Astrocyte (in vitro differentiated cells and primary cell): ENCODE results near the gene C17orf50. TPM values are rescaled to one million over a fixed set of nuclear protein-coding genes. Genes with fewer than 3 reads are reported as not detected.

ENCODE experiments used
- DNase-seq: peaks from one replicate; pipeline ENCODE4 v3.0.0-alpha.2; 2010; ENCODE audit warnings: low read depth
- FAIRE-seq: peaks from 2 replicates; lab custom pipeline; 2011; peaks lifted over from hg19 to GRCh38; lab: Jason Lieb, UNC
- H2AFZ ChIP-seq: 2 replicates; pipeline ENCODE4 v1.6.0; 2012; ENCODE audit warnings: low read depth, low read length, inconsistent platforms
- H3K27ac ChIP-seq: 2 replicates; pipeline ENCODE4 v1.5.1; 2011; ENCODE audit warnings: low read depth, low read length, inconsistent platforms
- H3K27me3 ChIP-seq: 2 replicates; pipeline ENCODE4 v1.6.0; 2011; ENCODE audit warnings: low read length, inconsistent platforms; ENCODE audit not compliant: insufficient read depth
- H3K36me3 ChIP-seq: 2 replicates; pipeline ENCODE4 v1.5.1; 2011; ENCODE audit warnings: low read length, inconsistent platforms; ENCODE audit not compliant: insufficient read depth
- H3K4me1 ChIP-seq: 2 replicates; pipeline ENCODE4 v1.5.1; 2011; ENCODE audit warnings: low read length, inconsistent platforms; ENCODE audit not compliant: insufficient read depth
- H3K4me2 ChIP-seq: 2 replicates; pipeline ENCODE4 v1.6.0; 2012; ENCODE audit warnings: low read length, inconsistent platforms
- H3K4me3 ChIP-seq: 2 replicates; pipeline ENCODE4 v1.5.1; 2011; ENCODE audit warnings: low read depth, mild to moderate bottlenecking, low read length, inconsistent platforms; ENCODE audit not compliant: insufficient read depth
- H3K79me2 ChIP-seq: 2 replicates; pipeline ENCODE4 v1.6.0; 2012; ENCODE audit warnings: mild to moderate bottlenecking, low read length, inconsistent platforms; ENCODE audit not compliant: insufficient read depth
- H3K9ac ChIP-seq: 2 replicates; pipeline ENCODE4 v1.6.0; 2012; ENCODE audit warnings: mild to moderate bottlenecking, low read length, inconsistent platforms
- H3K9me3 ChIP-seq: 2 replicates; pipeline ENCODE4 v1.5.1; 2012; ENCODE audit warnings: low read depth, mild to moderate bottlenecking, low read length, inconsistent platforms; ENCODE audit not compliant: insufficient read depth
- H4K20me1 ChIP-seq: 2 replicates; pipeline ENCODE4 v1.6.0; 2012; ENCODE audit warnings: low read length, inconsistent platforms; ENCODE audit not compliant: insufficient read depth
- H3K27ac Mint-ChIP-seq: one replicate; pipeline ENCODE4 v1.8.0; 2021; ENCODE audit warnings: mild to moderate bottlenecking, mixed read lengths; ENCODE audit not compliant: unreplicated experiment
- H3K27me3 Mint-ChIP-seq: one replicate; pipeline ENCODE4 v1.8.0; 2021; ENCODE audit warnings: low read depth, mixed read lengths; ENCODE audit not compliant: unreplicated experiment
- H3K36me3 Mint-ChIP-seq: one replicate; pipeline ENCODE4 v1.8.0; 2021; ENCODE audit warnings: low read depth, mixed read lengths; ENCODE audit not compliant: unreplicated experiment
- H3K4me1 Mint-ChIP-seq: one replicate; pipeline ENCODE4 v1.8.0; 2021; ENCODE audit warnings: low read depth, mixed read lengths; ENCODE audit not compliant: unreplicated experiment
- H3K4me3 Mint-ChIP-seq: one replicate; pipeline ENCODE4 v1.8.0; 2021; ENCODE audit warnings: mild to moderate bottlenecking, moderate library complexity, mixed read lengths; ENCODE audit not compliant: unreplicated experiment
- H3K9me3 Mint-ChIP-seq: one replicate; pipeline ENCODE4 v1.8.0; 2021; ENCODE audit warnings: mild to moderate bottlenecking, mixed read lengths; ENCODE audit not compliant: unreplicated experiment
- CTCF ChIP-seq: IDR thresholded peaks from 2 replicates; pipeline ENCODE4 v1.5.1; 2011; ENCODE audit warnings: low read depth, mild to moderate bottlenecking, inconsistent platforms, low read length, moderate library complexity; ENCODE audit not compliant: insufficient read depth
- EZH2 ChIP-seq: IDR thresholded peaks from 2 replicates; pipeline ENCODE4 v1.6.1; 2012; ENCODE audit warnings: mild to moderate bottlenecking, low read length, inconsistent platforms; ENCODE audit not compliant: insufficient read depth
- total RNA-seq: library from RNA; stranded (reverse); gene quantifications from 2 replicates; pipeline ENCODE4 v1.2.1, GENCODE V29; 2021

The C17orf50 gene
- total RNA-seq, 1 donor from 2014 or later: not detected

DNA sequence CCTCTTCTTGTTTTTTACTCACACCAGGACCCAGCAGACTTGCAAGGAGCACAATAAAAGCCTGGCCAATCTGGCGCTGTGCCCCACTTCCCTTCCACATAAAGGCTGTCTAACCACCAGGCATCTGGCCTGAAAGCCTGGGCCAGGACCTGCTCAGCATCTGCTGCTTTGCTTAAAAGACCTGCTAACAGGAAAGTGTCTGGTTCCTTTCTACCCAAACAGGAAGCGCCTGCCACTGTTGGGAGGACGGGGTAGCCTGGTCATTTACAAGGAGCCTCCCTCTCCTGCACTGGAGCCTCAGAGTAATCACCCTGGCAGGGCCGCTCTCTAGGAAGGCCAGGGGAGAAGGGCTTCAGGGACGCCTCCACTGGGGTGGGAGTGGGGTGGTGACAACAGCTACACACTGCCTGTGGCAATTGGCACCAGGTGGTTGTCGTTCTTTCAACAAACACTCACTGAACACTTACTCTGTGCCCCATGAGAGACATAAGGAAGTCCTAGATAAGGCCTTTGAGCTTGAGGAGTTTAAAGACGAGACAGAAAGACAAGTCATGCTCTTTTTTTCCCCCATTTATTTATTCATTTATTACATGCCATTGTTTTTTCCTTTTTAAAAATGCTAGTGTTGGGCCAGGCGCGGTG lies 41.0 kb downstream of the C17orf50 start:
- Histone ChIP-seq H3K4me3 (no peak overlapping the region), H3K9me3 (no peaks in the 10 kb centered on the region), H3K4me1 (peaks cover 7% of the 10 kb centered on the region), H3K4me2 (no peak overlapping the region), H4K20me1 (no peaks in the 10 kb centered on the region), H3K9ac (no peak overlapping the region), H3K79me2 (no peaks in the 10 kb centered on the region), H3K36me3 (no peaks in the 10 kb centered on the region), H3K27me3 (peaks cover 12% of the 10 kb centered on the region), H3K27ac (no peak overlapping the region), H2AFZ (no peak overlapping the region)
- DNase-seq (peak; percentile 67), FAIRE-seq (no peak)
- no peak overlapping the region for H3K27ac Mint-ChIP-seq
- H3K9me3 Mint-ChIP-seq: no peaks in the 10 kb centered on the region
- peaks cover 15% of the 10 kb centered on the region for H3K4me1 Mint-ChIP-seq
- H3K4me3 Mint-ChIP-seq: no peak overlapping the region
- TF ChIP-seq EZH2 (no peak), CTCF (no peak)
- no peaks in the 10 kb centered on the region for H3K36me3 Mint-ChIP-seq
- peaks cover 37% of the 10 kb centered on the region for H3K27me3 Mint-ChIP-seq

- H3K27me3 Mint-ChIP-seq: peaks cover 13% of the 10 kb centered on the region
- TF ChIP-seq CTCF: peak; percentile 99
- no peak for TF ChIP-seq EZH2
- Histone ChIP-seq H3K4me1 (peaks cover 20% of the 10 kb centered on the region), H3K4me3 (no peak overlapping the region), H2AFZ (no peak overlapping the region), H3K27ac (no peak overlapping the region), H3K36me3 (no peaks in the 10 kb centered on the region), H3K27me3 (no peaks in the 10 kb centered on the region), H4K20me1 (peaks cover 3% of the 10 kb centered on the region), H3K4me2 (no peak overlapping the region), H3K9ac (no peak overlapping the region), H3K79me2 (peaks cover 4% of the 10 kb centered on the region), H3K9me3 (no peaks in the 10 kb centered on the region)
- no peaks in the 10 kb centered on the region for H3K9me3 Mint-ChIP-seq
- peaks cover 36% of the 10 kb centered on the region for H3K4me1 Mint-ChIP-seq
- DNase-seq: peak; percentile 78
- no peak for FAIRE-seq
- no peak overlapping the region for H3K27ac Mint-ChIP-seq
- no peak overlapping the region for H3K4me3 Mint-ChIP-seq
- no peaks in the 10 kb centered on the region for H3K36me3 Mint-ChIP-seq
These were observed 44.0 kb downstream of the C17orf50 start for GRCh38 chr17:35804658-35805192.
